Kidney tubule cell (primary cell): ENCODE data around the gene LRCH3.
"Not testable (repeated sequence)": the region's sequence is repeated elsewhere in the genome, so short reads cannot be mapped to it uniquely, and the experiment has no call there.

Source experiments
- DNase-seq: peaks from one replicate; pipeline ENCODE4 v3.0.0-alpha.2; 2018; ENCODE audit warnings: low spot score

LRCH3 gene

GRCh38 chr3:197836244-197836643, 45.2 kb downstream of the LRCH3 start:
- DNase-seq: no peak

- no peak for DNase-seq
Observed at GRCh38 chr3:197837282-197837681, 46.2 kb downstream of the LRCH3 start.

DNA sequence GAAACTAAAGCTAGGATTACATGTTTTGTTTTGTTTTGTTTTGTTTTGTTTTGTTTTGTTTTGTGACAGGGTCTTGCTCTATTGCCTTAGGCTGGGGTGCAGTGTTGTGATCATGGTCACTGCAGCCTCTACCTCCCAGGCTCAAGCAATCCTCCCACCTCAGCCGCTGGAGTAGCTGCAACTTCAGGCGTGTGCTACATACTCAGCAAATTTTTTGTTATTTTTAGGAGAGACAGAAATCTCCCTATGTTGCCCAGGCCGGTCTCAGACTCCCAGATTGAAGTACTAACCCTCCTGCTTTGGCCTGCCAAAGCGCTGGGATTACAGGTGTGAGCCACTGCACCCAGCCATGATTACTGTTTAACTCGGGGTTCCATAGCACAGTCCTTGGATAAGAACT, 50.7 kb downstream of the LRCH3 start:
- DNase-seq: no peak

DNA sequence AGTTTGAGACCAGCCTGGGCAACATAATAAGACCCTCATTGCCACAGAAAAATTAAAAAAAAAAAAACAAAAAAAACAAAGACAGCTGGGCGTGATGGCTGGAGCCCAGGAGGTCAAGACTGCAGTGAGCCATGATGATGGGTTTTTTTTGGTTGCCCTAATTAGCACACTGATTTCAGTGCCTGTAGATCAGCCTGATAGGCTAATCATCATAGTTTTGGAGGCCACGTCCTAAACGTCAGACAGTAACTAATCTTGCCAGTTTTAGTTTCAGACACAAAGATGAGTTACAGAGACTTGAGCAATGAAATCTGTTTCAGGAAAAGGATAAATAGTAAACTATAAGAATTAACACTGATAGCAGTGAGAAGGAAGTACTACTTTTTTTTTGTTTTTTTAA, 55.4 kb downstream of the LRCH3 start:
- DNase-seq: no peak

GRCh38 chr3:197847866-197848401, 56.9 kb downstream of the LRCH3 start:
- DNase-seq: no peak

GRCh38 chr3:197854596-197855343, 63.7 kb downstream of the LRCH3 start:
- peak; percentile 67 for DNase-seq

DNA sequence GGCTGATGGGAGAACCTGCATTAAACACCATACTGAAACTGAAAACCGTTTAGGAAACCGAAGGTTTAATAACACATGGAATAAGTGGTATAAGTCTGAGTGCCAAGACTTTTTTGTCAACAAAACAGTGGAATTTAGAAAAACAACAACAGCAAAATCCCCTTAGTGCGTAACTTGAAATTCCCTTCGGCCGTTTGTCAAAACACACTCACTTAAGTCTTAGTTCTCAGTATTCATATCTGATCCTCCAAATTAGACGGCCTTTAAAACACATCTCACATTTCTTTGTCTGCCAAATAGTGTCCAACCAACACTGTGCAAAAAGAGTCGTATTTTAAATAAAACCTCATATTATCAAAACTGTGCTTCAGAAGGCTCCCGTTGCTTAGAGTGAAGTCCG, 64.5 kb downstream of the LRCH3 start:
- no peak for DNase-seq

- no peak for DNase-seq
Observed at GRCh38 chr3:197856199-197856816, 65.3 kb downstream of the LRCH3 start.

DNA sequence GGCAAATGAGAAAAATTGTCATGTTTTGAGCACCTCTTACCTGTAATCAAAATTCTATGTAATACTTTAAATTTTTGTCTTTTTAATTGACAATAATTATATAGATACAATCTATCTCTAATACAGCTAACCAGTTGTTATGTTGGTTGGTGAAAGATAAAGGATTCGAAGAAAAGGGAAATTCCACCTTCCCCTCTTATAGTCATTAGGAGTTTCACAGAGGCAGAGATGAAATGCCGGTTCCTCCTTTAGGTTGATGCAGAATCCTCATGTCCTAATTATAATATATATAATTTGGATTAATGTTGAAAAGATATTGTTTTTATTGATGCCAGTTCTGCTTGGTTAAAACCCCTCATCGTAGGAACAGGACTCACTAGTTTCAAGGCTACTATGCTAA, 67.1 kb downstream of the LRCH3 start:
- no peak for DNase-seq

DNA sequence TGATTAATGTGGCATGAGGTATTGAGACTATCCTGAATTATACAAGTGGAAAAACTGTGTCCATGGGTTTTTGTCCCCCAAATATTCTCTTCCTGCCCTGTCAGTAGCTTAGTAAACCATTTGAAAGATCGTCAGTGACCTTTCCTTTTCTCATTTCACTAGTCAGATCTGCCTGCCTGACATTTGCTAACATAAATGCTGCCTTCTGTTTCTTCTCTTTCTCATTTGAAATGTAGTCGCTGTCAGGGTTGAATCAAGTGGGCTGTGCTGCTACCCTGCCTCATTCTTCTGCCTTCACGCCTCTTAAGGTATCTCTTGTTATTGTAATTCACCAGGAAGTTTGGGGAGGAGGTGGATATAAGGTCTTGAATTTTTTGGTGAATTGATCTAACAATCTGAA, 67.5 kb downstream of the LRCH3 start:
- no peak for DNase-seq

DNA sequence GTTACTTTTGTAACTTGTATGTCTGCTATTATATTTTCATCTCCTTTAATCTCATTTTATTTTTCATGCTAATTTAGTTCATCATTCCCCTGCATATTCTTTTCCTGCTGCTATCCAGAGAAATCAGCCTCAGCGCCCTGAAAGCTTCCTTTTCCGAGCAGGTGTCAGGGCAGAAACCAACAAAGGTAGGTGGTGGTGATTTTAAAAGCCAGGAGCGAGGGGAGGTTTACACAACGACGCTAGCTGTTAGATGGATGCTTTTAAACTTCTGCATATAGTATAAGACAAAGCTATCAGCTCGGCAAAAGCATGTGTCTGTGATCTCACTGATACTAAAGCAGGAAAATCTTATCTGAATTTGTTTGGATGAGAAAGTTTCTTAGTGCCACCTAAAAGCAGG, 75.0 kb downstream of the LRCH3 start:
- DNase-seq: no peak

DNA sequence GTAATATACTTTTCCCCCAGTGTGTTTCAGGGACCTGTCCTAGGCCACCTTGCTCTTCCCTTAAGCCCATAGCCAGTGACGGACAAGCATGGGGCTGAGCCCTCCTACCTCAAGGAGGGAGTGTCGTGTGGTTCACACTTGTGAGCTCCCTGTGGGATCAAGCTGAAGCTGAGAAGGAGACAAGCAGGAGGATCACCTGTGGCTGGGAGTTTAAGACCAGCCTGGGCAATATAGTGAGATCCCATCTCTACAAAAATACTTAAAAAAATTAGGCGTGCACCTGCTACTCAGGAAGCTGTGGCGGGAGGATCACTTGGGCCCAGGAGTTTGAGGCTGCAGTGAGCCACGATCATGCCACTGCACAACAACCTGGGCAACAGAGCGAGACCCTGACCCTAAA, 82.3 kb downstream of the LRCH3 start:
- no peak for DNase-seq

GRCh38 chr3:197874064-197874463, 83.0 kb downstream of the LRCH3 start:
- no peak for DNase-seq

DNA sequence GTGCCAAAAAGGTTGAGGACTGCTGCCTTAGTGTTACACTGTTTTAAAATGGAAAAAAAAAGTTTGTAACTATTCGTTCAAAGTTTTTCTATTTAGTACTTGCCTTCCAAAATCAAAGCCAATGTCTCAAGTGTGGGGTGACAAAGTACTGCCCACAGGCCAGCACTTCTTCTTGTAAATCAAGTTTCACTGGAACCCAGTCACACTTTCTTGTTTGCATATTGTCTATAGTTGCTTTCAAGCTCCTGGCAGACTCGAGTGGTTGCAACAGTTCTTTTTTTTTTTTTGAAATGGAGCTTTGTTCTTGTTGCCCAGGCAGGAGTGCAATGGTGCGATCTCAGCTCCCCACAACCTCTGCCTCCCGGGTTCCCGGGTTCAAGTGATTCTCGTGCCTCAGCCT, 83.6 kb downstream of the LRCH3 start:
- DNase-seq: no peak

GRCh38 chr3:197877902-197878301, 86.8 kb downstream of the LRCH3 start:
- no peak for DNase-seq

DNA sequence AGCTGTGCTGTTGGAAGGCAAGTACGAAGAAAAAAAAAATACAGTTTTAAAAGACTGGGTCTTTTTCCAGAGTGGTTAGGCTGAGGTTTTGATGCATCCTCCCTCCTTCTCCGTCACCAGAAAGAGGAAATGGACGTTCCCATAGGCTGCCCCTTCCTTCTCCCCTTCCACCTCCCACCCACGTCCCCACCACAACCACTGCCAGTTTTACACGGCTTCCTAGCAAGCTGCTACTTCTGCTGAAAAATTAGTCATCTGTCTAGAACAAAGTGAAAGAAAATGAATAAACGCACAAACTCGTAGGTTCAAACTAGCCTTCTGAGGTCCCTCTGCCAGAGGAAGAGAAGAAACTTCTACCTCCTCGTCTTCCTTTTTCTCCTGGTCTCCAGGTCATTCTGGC, 87.4 kb downstream of the LRCH3 start:
- DNase-seq: no peak

DNA sequence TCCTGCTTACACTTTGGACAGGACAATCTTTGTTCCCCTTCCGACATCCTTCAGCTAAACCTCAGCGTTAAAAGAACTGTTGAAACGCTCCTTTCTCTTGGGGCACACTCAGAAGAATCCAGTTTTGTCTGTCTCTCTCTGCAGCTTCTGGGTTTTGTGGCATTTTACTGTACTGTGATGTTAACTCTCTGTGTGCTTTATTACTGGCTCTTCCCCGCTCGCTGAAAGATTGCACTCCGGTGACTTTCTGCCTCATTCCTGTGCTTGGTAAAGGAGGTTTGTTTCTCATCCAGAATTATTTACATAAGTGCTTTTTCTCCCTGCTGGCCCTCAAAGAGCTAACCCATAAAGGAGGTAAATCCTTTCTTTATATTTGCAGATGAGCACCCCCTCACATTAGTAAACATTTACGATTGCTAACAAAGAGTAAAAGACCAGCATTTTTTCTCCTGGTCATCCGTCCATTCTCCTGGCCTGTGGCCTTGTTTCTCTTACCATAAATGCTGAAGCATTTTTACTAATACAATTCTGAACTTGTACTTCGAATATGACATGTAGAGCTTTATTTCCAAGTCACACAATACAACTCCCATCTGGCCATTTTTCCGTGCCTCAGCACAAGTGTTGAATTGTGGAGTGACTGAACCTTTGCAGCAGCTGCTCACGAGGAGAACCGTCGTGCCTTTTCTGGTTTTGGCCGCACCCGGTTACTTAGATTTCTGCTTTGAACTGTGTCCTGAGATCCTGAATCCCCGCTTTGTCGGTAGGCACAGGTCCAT, 89.6 kb downstream of the LRCH3 start:
- DNase-seq: no peak

GRCh38 chr3:197881270-197881969, 90.4 kb downstream of the LRCH3 start:
- no peak for DNase-seq

- DNase-seq: no peak
Observed at GRCh38 chr3:197881970-197882338, 90.9 kb downstream of the LRCH3 start.

DNA sequence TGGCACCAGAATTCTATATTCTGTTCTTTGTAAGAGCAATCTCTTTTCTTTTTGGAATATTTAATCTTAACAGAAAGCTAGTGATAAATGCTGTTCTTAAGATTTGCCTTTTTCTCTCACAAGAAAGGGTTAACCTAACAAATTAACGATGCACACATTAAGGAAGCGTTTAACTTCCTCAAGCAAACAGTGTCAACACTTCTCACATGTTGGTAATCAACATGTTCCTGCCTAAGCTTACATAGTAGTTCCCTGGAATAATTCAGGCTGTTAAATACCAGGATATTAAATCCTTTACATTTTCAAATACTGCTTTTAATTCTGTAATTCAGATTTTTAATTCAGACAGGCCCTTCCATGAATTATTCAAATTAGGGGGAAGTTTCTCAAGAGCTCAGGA, 91.5 kb downstream of the LRCH3 start:
- no peak for DNase-seq

GRCh38 chr3:197883541-197883940, 92.5 kb downstream of the LRCH3 start:
- DNase-seq: no peak

GRCh38 chr3:197884330-197884729, 93.3 kb downstream of the LRCH3 start:
- DNase-seq: not testable (repeated sequence)
